Body of pancreas (tissue), 4 donors: ENCODE results near the gene SUSD5.

ENCODE experiments used
- CTCF ChIP-seq, 7 experiments: fragments of 450-650 bp in 4 of 7; fragments of 200-600 bp in 3 of 7; sonication (generic) in 3 of 7; IDR thresholded peaks; one replicate each; pipeline ENCODE4 v1.5.1; 2016 to 2019; ENCODE audit warnings: antibody characterized with exemption in 7 of 7
- POLR2A ChIP-seq, 3 donors: fragments of 450-650 bp; IDR thresholded peaks; one replicate each; pipeline ENCODE4 v1.6.1; 2016; ENCODE audit warnings: antibody characterized with exemption in 3 of 3, mild to moderate bottlenecking in 2 of 3

DNA sequence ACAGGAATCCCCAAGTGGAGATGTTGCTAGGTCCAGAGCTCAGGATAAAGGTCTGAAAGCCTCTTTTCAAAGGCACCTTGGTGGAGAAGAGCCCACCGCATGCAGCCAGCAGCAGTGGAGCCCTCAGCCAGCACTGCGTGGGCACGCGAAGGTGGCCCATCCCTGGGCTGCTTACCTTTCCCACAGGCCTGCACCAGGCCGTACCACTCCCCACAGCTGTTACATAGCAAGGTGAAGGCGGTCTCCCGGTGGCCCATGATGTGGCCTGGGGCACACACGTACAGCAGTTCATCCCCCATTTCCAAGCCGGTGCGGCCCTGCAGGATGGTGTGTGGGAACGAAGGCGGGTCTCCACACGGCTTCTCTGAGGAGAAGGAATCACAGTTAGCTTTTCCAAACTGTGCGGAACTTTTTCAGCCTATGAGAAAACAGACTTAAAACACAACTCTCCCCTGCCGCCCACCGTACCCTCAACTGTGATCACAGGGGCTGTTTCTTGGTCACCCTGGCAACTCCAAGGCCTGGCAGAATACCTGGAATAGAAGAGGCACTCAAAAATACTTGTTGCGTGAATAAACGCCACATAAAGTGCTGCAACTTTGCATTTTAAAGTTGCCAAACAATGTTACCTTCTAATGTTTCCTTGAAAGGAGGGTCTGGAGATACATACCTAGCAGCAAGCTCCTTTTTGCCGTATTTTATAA, 43.7 kb downstream of the SUSD5 start:
- TF ChIP-seq CTCF (IDR thresholded peaks at IDR 0.05) = no peak
- no peak for TF ChIP-seq POLR2A (IDR thresholded peaks at IDR 0.05)
